Pancreas (tissue), 10 donors: ENCODE results near the gene SPATA17. TPM values are rescaled to one million over a fixed set of nuclear protein-coding genes. Genes with fewer than 3 reads are reported as not detected.

Source experiments
- ATAC-seq, 4 donors: fragments of 200-7000 bp; cut with Tn5 transposase; one replicate each; pipeline versions ENCODE4 v1.8.0 to v1.9.1; 2020; ENCODE audit warnings: mild to moderate bottlenecking in 4 of 4, moderate library complexity in 4 of 4
- DNase-seq, 6 donors: peaks; one replicate each; pipeline ENCODE4 v3.0.0-alpha.2; 2020
- FAIRE-seq: peaks from 2 replicates; lab custom pipeline; 2012; peaks lifted over from hg19 to GRCh38; lab: Jason Lieb, UNC
- H3K27ac ChIP-seq, 4 donors: fragments of 200-600 bp; sonication (generic); 1 replicate in 3 of 4; 2 replicates in 1 of 4; pipeline versions ENCODE4 v1.5.0 to v1.8.0; 2020
- H3K27me3 ChIP-seq, 4 donors: fragments of 200-600 bp; one replicate each; pipeline ENCODE4 v1.8.0; 2021
- H3K36me3 ChIP-seq, 3 donors: fragments of 200-600 bp; sonication (generic) in 1 of 3; one replicate each; pipeline versions ENCODE4 v1.5.0 to v1.8.0; 2020 to 2021
- H3K4me1 ChIP-seq, 3 donors: fragments of 200-600 bp; one replicate each; pipeline ENCODE4 v1.8.0; 2021
- H3K4me3 ChIP-seq, 4 donors: fragments of 200-600 bp; sonication (generic) in 2 of 4; one replicate each; pipeline versions ENCODE4 v1.5.0 to v1.8.0; 2020 to 2021
- H3K9me3 ChIP-seq, 4 donors: fragments of 200-600 bp; one replicate each; pipeline ENCODE4 v1.8.0; 2021
- WGBS, 2 donors: extraction: QIAGEN DNeasy Blood & Tissue Kit; methylation state at CpG; one replicate each; pipeline ENCODE4 v1.1.7; 2013; 5-methylcytosine and 5-hydroxymethylcytosine counted together
- intact Hi-C, 3 donors: fragments of 100-400 bp; cut with DNase I; formaldehyde crosslinking; loops; one replicate each; pipeline versions ENCODE4 v1.11.1 to v1.14.2; 2022
- polyA plus RNA-seq, 2 donors: library from polyadenylated mRNA; stranded (reverse); fragments of 200-250 nt; gene quantifications; one replicate each; pipeline ENCODE4 v1.2.3, GENCODE V29; 2013
- total RNA-seq, 6 donors: library from RNA; stranded (reverse); fragmentation: NEBNext Ultra II Directional in 4 of 6; extraction: Animal tissue kit (Norgen Biotek cat#: 25700) in 4 of 6; gene quantifications; one replicate each; pipeline versions ENCODE4 v1.2.1 to v1.2.4, GENCODE V29; 2021 to 2023
- TF ChIP-seq, protein P1 (sequence below), 4 donors: fragments of 200-600 bp; sonication (generic) in 3 of 4; IDR thresholded peaks; one replicate each; pipeline versions ENCODE4 v1.5.0 to v1.8.0; 2021; ENCODE audit warnings: antibody characterized with exemption in 4 of 4
- donor health status: healthy with polysubstance abuse.
- donor health status: DM: no; HTN: no; CAD: no; lungs with moderate emphysema.
- donor health status: DM: no; HTN: no; CAD: no.
- donor health status: control.
- donor health status: control.
- donor health status: Bipolar disorder and iron deficiency.
- donor health status: DM: yes; HTN: yes; CAD: no.
- donor health status: DM: no; HTN: no; CAD: no.
- donor health status: DM: no; HTN: no; CAD: no.
- donor health status: DM: yes; HTN: yes; CAD: no.

SPATA17 gene
- total and polyA plus RNA-seq, 8 donors, result 0.16 to 1.0 (median 0.53) TPM

DNA sequence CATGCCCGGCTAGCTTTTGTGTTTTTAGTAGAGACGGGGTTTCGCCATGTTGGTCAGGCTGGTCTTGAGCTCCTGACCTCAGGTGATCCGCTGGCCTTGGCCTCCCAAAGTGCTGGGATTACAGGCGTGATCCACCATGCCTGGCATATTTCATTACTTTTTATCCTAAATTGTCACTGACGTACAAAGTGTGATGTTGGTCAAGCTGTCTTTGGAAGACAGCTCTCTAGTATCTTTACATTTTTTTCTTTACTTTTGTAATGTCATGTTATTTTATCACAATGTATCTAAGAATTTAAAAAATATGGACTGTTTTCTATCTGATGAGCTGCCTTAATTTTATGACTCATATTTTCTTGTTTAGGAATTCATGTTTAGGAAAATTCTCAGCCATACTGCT, 72.2 kb downstream of the SPATA17 start:
- Histone ChIP-seq H3K9me3 (no peaks in the 10 kb centered on the region), H3K36me3 (no peaks in the 10 kb centered on the region), H3K4me1 (no peaks in the 10 kb centered on the region), H3K27ac (no peak overlapping the region), H3K27me3 (no peaks in the 10 kb centered on the region), H3K4me3 (no peak overlapping the region)
- WGBS, 2 donors, result 91 to 98% methylated on average over 6 of the region's 6 CpGs
- ATAC-seq, result no peak
- intact Hi-C loops, result no loop called here
- no peak for DNase-seq
- FAIRE-seq, result no peak
- TF ChIP-seq, protein P1, sequence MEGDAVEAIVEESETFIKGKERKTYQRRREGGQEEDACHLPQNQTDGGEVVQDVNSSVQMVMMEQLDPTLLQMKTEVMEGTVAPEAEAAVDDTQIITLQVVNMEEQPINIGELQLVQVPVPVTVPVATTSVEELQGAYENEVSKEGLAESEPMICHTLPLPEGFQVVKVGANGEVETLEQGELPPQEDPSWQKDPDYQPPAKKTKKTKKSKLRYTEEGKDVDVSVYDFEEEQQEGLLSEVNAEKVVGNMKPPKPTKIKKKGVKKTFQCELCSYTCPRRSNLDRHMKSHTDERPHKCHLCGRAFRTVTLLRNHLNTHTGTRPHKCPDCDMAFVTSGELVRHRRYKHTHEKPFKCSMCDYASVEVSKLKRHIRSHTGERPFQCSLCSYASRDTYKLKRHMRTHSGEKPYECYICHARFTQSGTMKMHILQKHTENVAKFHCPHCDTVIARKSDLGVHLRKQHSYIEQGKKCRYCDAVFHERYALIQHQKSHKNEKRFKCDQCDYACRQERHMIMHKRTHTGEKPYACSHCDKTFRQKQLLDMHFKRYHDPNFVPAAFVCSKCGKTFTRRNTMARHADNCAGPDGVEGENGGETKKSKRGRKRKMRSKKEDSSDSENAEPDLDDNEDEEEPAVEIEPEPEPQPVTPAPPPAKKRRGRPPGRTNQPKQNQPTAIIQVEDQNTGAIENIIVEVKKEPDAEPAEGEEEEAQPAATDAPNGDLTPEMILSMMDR (IDR thresholded peaks at IDR 0.05), result no peak

DNA sequence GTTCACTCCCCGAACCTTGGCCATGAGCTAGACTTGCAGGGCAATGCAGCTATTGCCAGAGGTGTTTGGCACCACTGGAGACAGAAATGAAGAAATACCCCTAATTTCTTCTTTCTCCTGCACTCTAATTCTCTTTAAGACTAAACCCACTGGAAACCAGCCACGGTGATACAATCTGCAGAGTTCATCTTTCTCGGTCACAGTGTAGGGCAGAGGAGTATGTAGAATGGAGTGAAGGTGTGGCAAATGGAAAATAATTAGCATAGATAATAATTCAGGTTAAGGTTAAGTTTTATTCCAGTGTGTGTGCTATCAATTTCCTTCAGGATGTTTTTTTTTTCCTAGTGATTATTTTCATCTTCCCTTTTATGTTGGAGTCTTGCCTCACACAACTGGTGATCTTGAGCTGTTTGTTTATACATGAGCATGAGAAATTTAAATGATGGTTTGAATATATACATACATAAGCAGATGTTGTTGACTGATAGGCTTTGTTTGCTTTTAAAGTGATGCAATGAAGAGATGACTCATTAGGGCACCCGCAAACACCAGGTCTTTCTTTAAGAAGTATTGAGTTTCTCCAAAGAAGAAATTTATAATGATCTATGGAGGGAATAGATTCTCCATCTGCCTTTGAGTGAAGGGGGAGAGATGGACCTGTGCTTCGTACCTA, 81.9 kb downstream of the SPATA17 start:
- FAIRE-seq (no peak), DNase-seq (no peak), ATAC-seq (no peak)
- Histone ChIP-seq H3K27ac (no peak overlapping the region), H3K36me3 (no peaks in the 10 kb centered on the region), H3K4me3 (no peak overlapping the region), H3K9me3 (no peaks in the 10 kb centered on the region), H3K27me3 (no peaks in the 10 kb centered on the region), H3K4me1 (no peaks in the 10 kb centered on the region)
- WGBS, 2 donors, result 84 to 91% methylated on average over 5 of the region's 5 CpGs
- TF ChIP-seq, protein P1 (IDR thresholded peaks at IDR 0.05), result no peak
- intact Hi-C loops, result no loop called here

DNA sequence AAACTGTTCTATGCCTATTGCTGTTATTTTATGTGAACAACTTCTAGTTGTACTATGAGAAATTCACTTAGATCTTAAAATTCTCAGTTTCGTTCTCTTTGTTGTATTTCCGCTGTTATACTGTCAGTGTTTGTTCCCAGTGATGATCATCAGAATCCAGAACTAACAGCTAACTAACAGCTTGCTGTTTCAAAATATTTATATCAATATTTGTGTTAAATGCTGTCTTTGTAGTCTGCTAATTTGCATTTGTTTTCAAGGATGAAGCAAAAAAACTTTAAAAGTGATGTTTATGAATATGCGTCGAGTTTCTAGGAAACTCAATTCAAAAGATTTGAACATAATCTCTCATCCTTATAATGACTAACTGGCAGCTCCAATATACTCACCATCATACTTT, 84.5 kb downstream of the SPATA17 start:
- H3K4me1 ChIP-seq, result no peaks in the 10 kb centered on the region
- H3K36me3 ChIP-seq, result no peaks in the 10 kb centered on the region
- no peaks in the 10 kb centered on the region for H3K9me3 ChIP-seq
- ATAC-seq (no peak), FAIRE-seq (no peak), DNase-seq (no peak)
- intact Hi-C loops, result no loop called here
- H3K27ac ChIP-seq, result no peak overlapping the region
- no peak overlapping the region for H3K4me3 ChIP-seq
- H3K27me3 ChIP-seq, result no peaks in the 10 kb centered on the region
- TF ChIP-seq, protein P1 (IDR thresholded peaks at IDR 0.05), result no peak
- 93 to 96% methylated on average over 4 of the region's 4 CpGs for WGBS, 2 donors

DNA sequence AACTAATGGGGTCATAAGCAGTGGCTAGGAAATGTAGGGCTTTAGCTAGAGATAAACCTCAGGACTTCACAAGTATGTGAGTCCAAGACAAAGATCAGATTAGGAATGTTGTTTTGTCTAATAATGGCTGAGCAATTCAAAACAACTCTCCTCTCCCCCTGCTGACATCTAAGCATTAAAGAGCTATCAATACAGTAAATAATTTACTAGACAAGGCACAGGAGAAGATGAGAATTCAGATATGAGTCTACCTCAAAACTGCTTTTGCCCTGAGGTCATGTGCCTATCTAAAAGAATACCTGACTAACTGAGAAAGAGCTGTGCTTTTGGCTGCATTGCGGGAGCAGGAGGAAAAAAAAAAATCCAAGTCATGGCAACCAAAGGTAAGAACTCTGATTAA, 86.8 kb downstream of the SPATA17 start:
- 48 to 67% methylated on average over 1 of the region's 1 CpG for WGBS, 2 donors
- Histone ChIP-seq H3K9me3 (no peaks in the 10 kb centered on the region), H3K27ac (no peak overlapping the region), H3K27me3 (no peaks in the 10 kb centered on the region), H3K36me3 (no peaks in the 10 kb centered on the region), H3K4me3 (no peak overlapping the region), H3K4me1 (no peaks in the 10 kb centered on the region)
- DNase-seq, result no peak
- ATAC-seq, result no peak
- intact Hi-C loops, result no loop called here
- FAIRE-seq, result no peak
- TF ChIP-seq, protein P1 (IDR thresholded peaks at IDR 0.05), result no peak

DNA sequence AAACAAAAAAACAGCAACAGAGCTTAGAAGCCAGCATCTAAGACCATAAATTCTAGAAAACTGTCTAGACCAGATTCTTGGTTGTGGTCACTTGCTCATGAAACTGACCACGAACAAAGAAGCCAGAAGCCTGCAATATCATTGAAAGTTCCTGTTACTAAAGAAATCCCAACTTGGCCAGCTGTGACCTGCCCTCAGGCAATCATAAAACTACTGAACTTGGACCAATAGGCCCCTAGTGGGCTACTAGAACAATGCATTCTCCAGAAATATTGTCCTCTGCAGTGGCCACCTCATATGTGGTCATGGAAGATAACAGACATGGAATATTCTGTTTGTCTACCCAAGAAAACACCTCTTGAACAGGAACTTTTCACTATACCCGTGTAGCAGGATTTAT, 87.7 kb downstream of the SPATA17 start:
- ATAC-seq (no peak), FAIRE-seq (no peak), DNase-seq (no peak)
- Histone ChIP-seq H3K4me1 (no peaks in the 10 kb centered on the region), H3K27ac (no peak overlapping the region), H3K27me3 (no peaks in the 10 kb centered on the region), H3K4me3 (no peak overlapping the region), H3K9me3 (no peaks in the 10 kb centered on the region), H3K36me3 (no peaks in the 10 kb centered on the region)
- intact Hi-C loops, result no loop called here
- TF ChIP-seq, protein P1 (IDR thresholded peaks at IDR 0.05), result no peak
- WGBS, 2 donors, result 70 to 88% methylated on average over 2 of the region's 2 CpGs
